Measurements from ENCODE around the gene CDHR3. TPM values are rescaled to one million over a fixed set of nuclear protein-coding genes. Genes with fewer than 3 reads are reported as not detected.

The CDHR3 gene
- polyA plus RNA-seq, 1 donor from 2014 or later = 2.9 TPM

DNA sequence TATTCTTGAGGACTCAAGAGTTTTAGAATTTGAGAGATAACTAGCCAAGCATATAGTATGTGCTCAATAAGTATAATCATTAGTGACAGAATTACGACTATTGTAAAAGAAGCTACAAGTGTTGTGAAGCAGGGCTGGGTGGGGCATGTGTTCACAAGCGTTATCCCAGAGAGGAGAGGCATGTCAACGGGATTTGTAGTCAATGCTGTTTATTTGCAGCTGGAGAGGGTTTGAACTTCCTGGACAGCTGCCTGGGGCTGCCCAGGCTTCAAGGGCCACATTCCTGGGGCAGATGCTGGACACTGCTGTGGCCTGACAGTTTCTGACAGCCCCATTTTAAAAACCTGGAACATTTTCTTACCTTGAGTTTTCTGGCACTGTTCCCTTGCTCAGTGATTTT is 36.9 kb upstream of the CDHR3 start:
- Histone ChIP-seq H4K20me1 (ENCODE audit: insufficient read depth) (no peaks in the 10 kb centered on the region), H3K36me3 (ENCODE audit: insufficient read depth, low read length) (no peaks in the 10 kb centered on the region), H2AFZ (ENCODE audit: low read depth, low read length) (no peak overlapping the region), H3K9me3 (ENCODE audit: low read length) (peaks cover 7% of the 10 kb centered on the region), H3K27me3 (ENCODE audit: insufficient read depth, low read depth, low read length) (no peaks in the 10 kb centered on the region), H3F3A (ENCODE audit: insufficient read depth, low read length, poor library complexity, severe bottlenecking) (no peaks in the 10 kb centered on the region), H3K9ac (ENCODE audit: low read length) (no peak overlapping the region), H3K4me2 (ENCODE audit: low read length) (no peak overlapping the region), H3K4me3 (ENCODE audit: low read length) (no peak overlapping the region), H3K79me2 (replicated peaks; ENCODE audit: insufficient read depth, low read length) (no peaks in the 10 kb centered on the region), H3K27ac (ENCODE audit: low read length) (no peak overlapping the region), H3K9me2 (ENCODE audit: insufficient read depth, low read length) (no peaks in the 10 kb centered on the region)
- no peak for TF ChIP-seq RAD21 (conservative IDR thresholded peaks at IDR 0.05)
- TF ChIP-seq, protein P1, sequence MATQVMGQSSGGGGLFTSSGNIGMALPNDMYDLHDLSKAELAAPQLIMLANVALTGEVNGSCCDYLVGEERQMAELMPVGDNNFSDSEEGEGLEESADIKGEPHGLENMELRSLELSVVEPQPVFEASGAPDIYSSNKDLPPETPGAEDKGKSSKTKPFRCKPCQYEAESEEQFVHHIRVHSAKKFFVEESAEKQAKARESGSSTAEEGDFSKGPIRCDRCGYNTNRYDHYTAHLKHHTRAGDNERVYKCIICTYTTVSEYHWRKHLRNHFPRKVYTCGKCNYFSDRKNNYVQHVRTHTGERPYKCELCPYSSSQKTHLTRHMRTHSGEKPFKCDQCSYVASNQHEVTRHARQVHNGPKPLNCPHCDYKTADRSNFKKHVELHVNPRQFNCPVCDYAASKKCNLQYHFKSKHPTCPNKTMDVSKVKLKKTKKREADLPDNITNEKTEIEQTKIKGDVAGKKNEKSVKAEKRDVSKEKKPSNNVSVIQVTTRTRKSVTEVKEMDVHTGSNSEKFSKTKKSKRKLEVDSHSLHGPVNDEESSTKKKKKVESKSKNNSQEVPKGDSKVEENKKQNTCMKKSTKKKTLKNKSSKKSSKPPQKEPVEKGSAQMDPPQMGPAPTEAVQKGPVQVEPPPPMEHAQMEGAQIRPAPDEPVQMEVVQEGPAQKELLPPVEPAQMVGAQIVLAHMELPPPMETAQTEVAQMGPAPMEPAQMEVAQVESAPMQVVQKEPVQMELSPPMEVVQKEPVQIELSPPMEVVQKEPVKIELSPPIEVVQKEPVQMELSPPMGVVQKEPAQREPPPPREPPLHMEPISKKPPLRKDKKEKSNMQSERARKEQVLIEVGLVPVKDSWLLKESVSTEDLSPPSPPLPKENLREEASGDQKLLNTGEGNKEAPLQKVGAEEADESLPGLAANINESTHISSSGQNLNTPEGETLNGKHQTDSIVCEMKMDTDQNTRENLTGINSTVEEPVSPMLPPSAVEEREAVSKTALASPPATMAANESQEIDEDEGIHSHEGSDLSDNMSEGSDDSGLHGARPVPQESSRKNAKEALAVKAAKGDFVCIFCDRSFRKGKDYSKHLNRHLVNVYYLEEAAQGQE (IDR thresholded peaks at IDR 0.05; ENCODE audit: borderline replicate concordance) = no peak
- TF ChIP-seq, protein P2, sequence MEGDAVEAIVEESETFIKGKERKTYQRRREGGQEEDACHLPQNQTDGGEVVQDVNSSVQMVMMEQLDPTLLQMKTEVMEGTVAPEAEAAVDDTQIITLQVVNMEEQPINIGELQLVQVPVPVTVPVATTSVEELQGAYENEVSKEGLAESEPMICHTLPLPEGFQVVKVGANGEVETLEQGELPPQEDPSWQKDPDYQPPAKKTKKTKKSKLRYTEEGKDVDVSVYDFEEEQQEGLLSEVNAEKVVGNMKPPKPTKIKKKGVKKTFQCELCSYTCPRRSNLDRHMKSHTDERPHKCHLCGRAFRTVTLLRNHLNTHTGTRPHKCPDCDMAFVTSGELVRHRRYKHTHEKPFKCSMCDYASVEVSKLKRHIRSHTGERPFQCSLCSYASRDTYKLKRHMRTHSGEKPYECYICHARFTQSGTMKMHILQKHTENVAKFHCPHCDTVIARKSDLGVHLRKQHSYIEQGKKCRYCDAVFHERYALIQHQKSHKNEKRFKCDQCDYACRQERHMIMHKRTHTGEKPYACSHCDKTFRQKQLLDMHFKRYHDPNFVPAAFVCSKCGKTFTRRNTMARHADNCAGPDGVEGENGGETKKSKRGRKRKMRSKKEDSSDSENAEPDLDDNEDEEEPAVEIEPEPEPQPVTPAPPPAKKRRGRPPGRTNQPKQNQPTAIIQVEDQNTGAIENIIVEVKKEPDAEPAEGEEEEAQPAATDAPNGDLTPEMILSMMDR (IDR thresholded peaks at IDR 0.05; ENCODE audit: poor library complexity, severe bottlenecking) = no peak
- TF ChIP-seq EZH2 (IDR thresholded peaks at IDR 0.05; ENCODE audit: borderline replicate concordance, insufficient read depth, low read length, poor library complexity, severe bottlenecking) = no peak
- no peak for TF ChIP-seq MXI1 (conservative IDR thresholded peaks at IDR 0.05; ENCODE audit: poor library complexity, severe bottlenecking)
- no peak for TF ChIP-seq TAF1 (IDR thresholded peaks at IDR 0.05; ENCODE audit: low read depth)
- no peak for TF ChIP-seq SMC3 (conservative IDR thresholded peaks at IDR 0.05; ENCODE audit: poor library complexity)
- no peak for TF ChIP-seq EP300 (conservative IDR thresholded peaks at IDR 0.05; ENCODE audit: poor library complexity, severe bottlenecking)
- TF ChIP-seq POLR2AphosphoS5 (IDR thresholded peaks at IDR 0.05) = no peak

DNA sequence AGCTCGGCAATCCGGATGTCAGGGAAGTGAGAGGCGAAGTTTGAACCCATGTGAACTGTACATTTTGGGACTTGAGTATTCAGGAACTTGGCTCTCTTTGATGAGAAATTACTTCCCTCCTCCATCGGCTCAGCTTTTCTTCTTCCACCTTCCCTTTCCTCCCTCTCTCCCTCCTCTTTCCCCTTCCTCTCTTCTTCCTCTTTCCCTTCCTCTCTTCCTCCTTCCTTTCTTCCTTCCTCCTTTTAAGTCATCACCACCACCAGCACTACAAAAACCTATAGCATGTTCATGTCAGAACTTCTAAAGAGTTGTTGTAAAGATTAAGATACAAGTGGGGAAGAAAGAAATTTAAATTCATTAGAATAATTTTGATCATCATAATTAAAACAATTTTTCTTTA is 31.9 kb upstream of the CDHR3 start:
- H3K9me2 ChIP-seq (ENCODE audit: insufficient read depth, low read length) = no peaks in the 10 kb centered on the region
- H3K4me2 ChIP-seq (ENCODE audit: low read length) = no peak overlapping the region

More for the DNA sequence above, 31.9 kb upstream of the CDHR3 start:
- Histone ChIP-seq H3K4me3 (ENCODE audit: low read length) (no peak overlapping the region), H4K20me1 (ENCODE audit: insufficient read depth) (no peaks in the 10 kb centered on the region), H3K27me3 (ENCODE audit: insufficient read depth, low read depth, low read length) (no peaks in the 10 kb centered on the region), H3K36me3 (ENCODE audit: insufficient read depth, low read length) (no peaks in the 10 kb centered on the region), H2AFZ (ENCODE audit: low read depth, low read length) (no peak overlapping the region), H3K79me2 (replicated peaks; ENCODE audit: insufficient read depth, low read length) (no peaks in the 10 kb centered on the region), H3K9ac (ENCODE audit: low read length) (no peak overlapping the region), H3K27ac (ENCODE audit: low read length) (no peak overlapping the region), H3F3A (ENCODE audit: insufficient read depth, low read length, poor library complexity, severe bottlenecking) (no peaks in the 10 kb centered on the region), H3K9me3 (ENCODE audit: low read length) (no peaks in the 10 kb centered on the region)
- no peak for TF ChIP-seq MXI1 (conservative IDR thresholded peaks at IDR 0.05; ENCODE audit: poor library complexity, severe bottlenecking)
